GM19395 (cell line): ENCODE results near the gene CADPS2.

Experiments
- ATAC-seq: cut with Tn5 transposase; IDR thresholded peaks from one replicate; pipeline ENCODE4 v1.9.1; 2021; ENCODE audit warnings: mild to moderate bottlenecking, moderate library complexity; ENCODE audit not compliant: unreplicated experiment

The CADPS2 gene

GRCh38 chr7:122789156-122789555, 97.1 kb downstream of the CADPS2 start:
- ATAC-seq, result no peak

GRCh38 chr7:122770686-122771335, 115.4 kb downstream of the CADPS2 start:
- no peak for ATAC-seq

GRCh38 chr7:122768827-122769226, 117.4 kb downstream of the CADPS2 start:
- ATAC-seq, result no peak

- no peak for ATAC-seq
Measured at GRCh38 chr7:122767339-122767738, 118.9 kb downstream of the CADPS2 start.

- no peak for ATAC-seq
Measured at GRCh38 chr7:122766593-122766992, 119.7 kb downstream of the CADPS2 start.

GRCh38 chr7:122764902-122765301, 121.4 kb downstream of the CADPS2 start:
- ATAC-seq, result no peak

- ATAC-seq, result no peak
Measured at GRCh38 chr7:122764020-122764419, 122.2 kb downstream of the CADPS2 start.

- no peak for ATAC-seq
Measured at GRCh38 chr7:122762071-122762470, 124.2 kb downstream of the CADPS2 start.

GRCh38 chr7:122758501-122758900, 127.8 kb downstream of the CADPS2 start:
- no peak for ATAC-seq

- no peak for ATAC-seq
Measured at GRCh38 chr7:122756860-122757259, 129.4 kb downstream of the CADPS2 start.

GRCh38 chr7:122755696-122756095, 130.6 kb downstream of the CADPS2 start:
- no peak for ATAC-seq

- no peak for ATAC-seq
Measured at GRCh38 chr7:122752583-122752982, 133.7 kb downstream of the CADPS2 start.

GRCh38 chr7:122750389-122750788, 135.9 kb downstream of the CADPS2 start:
- no peak for ATAC-seq

- ATAC-seq, result no peak
Measured at GRCh38 chr7:122748195-122748594, 138.1 kb downstream of the CADPS2 start.

GRCh38 chr7:122746948-122747347, 139.3 kb downstream of the CADPS2 start:
- ATAC-seq, result no peak

- ATAC-seq, result no peak
Measured at GRCh38 chr7:122743211-122743610, 143.0 kb downstream of the CADPS2 start.

- ATAC-seq, result no peak
Measured at GRCh38 chr7:122738947-122739346, 147.3 kb downstream of the CADPS2 start.

- no peak for ATAC-seq
Measured at GRCh38 chr7:122736183-122736582, 150.1 kb downstream of the CADPS2 start.

GRCh38 chr7:122727759-122728158, 158.5 kb downstream of the CADPS2 start:
- ATAC-seq, result no peak

GRCh38 chr7:122727354-122727753, 158.9 kb downstream of the CADPS2 start:
- ATAC-seq, result no peak

GRCh38 chr7:122726881-122727280, 159.4 kb downstream of the CADPS2 start:
- ATAC-seq, result no peak

GRCh38 chr7:122724366-122724765, 161.9 kb downstream of the CADPS2 start:
- no peak for ATAC-seq

- no peak for ATAC-seq
Measured at GRCh38 chr7:122719010-122719578, 167.2 kb downstream of the CADPS2 start.
